Osteoblast (primary cell): Measurements from ENCODE around the gene HYAL1. TPM values are rescaled to one million over a fixed set of nuclear protein-coding genes. Genes with fewer than 3 reads are reported as not detected.
A peak's percentile ranks its signal among the peaks of the same experiment; 100 is the strongest.

Experiments used
- DNase-seq: peaks from one replicate; pipeline ENCODE4 v3.0.0; 2011; ENCODE audit warnings: low spot score, mixed read lengths; ENCODE audit not compliant: insufficient read length; ENCODE audit errors: missing footprints
- H2AFZ ChIP-seq: 2 replicates; pipeline ENCODE4 v1.6.0; 2011; ENCODE audit warnings: mild to moderate bottlenecking, low read length
- H3K27ac ChIP-seq: 2 replicates; pipeline ENCODE4 v1.5.1; 2011; ENCODE audit warnings: mild to moderate bottlenecking, low read depth, low read length, moderate library complexity
- H3K27me3 ChIP-seq: 2 replicates; pipeline ENCODE4 v1.6.0; 2012; ENCODE audit warnings: mild to moderate bottlenecking, control low read depth, inconsistent platforms, low read length, moderate library complexity; ENCODE audit not compliant: insufficient read depth
- H3K36me3 ChIP-seq: 2 replicates; pipeline ENCODE4 v1.5.1; 2011; ENCODE audit warnings: mild to moderate bottlenecking, low read length, control low read depth, moderate library complexity; ENCODE audit not compliant: insufficient read depth
- H3K4me1 ChIP-seq: 2 replicates; pipeline ENCODE4 v1.5.1; 2011; ENCODE audit warnings: mild to moderate bottlenecking, low read length, control low read depth, moderate library complexity; ENCODE audit not compliant: insufficient read depth
- H3K4me2 ChIP-seq: 2 replicates; pipeline ENCODE4 v1.6.0; 2011; ENCODE audit warnings: mild to moderate bottlenecking, low read length; ENCODE audit not compliant: insufficient read depth
- H3K4me3 ChIP-seq: fragments of 200-600 bp; sonication (generic); 3 replicates; pipeline ENCODE4 v1.5.1; 2012; ENCODE audit warnings: mild to moderate bottlenecking, low read length, inconsistent platforms; ENCODE audit not compliant: insufficient read depth
- H3K79me2 ChIP-seq: 2 replicates; pipeline ENCODE4 v1.6.0; 2012; ENCODE audit warnings: mild to moderate bottlenecking, low read length, control low read depth, inconsistent platforms; ENCODE audit not compliant: insufficient read depth
- H3K9me3 ChIP-seq: 2 replicates; pipeline ENCODE4 v1.5.1; 2011; ENCODE audit warnings: low read depth, low read length, control low read depth
- H4K20me1 ChIP-seq: 2 replicates; pipeline ENCODE4 v1.6.0; 2012; ENCODE audit warnings: mild to moderate bottlenecking, low read length, control low read depth; ENCODE audit not compliant: insufficient read depth
- CTCF ChIP-seq: IDR thresholded peaks from 2 replicates; pipeline ENCODE4 v1.5.1; 2011; ENCODE audit warnings: mild to moderate bottlenecking, low read depth, low read length, moderate library complexity; ENCODE audit errors: extremely low read depth
- total RNA-seq: library from RNA; depleted of rRNA; stranded (reverse); fragments of >200 nt; gene quantifications from 2 replicates; pipeline ENCODE4 v1.2.3, GENCODE V29; 2012

Gene HYAL1
- total RNA-seq, 1 donor = under 0.01 TPM

GRCh38 chr3:50258979-50259378 is 44.4 kb downstream of the HYAL1 start:
- Histone ChIP-seq H3K27ac (no peak overlapping the region), H3K79me2 (peaks cover 38% of the 10 kb centered on the region), H3K27me3 (no peaks in the 10 kb centered on the region), H3K9me3 (no peaks in the 10 kb centered on the region), H3K4me2 (no peak overlapping the region), H3K4me3 (no peak overlapping the region), H4K20me1 (peaks cover 29% of the 10 kb centered on the region), H3K36me3 (peaks cover 51% of the 10 kb centered on the region), H2AFZ (no peak overlapping the region), H3K4me1 (peaks cover 24% of the 10 kb centered on the region)
- TF ChIP-seq CTCF = no peak
- peak; percentile 83 for DNase-seq

GRCh38 chr3:50258029-50258680 is 45.2 kb downstream of the HYAL1 start:
- H3K27me3 ChIP-seq = no peaks in the 10 kb centered on the region
- no peak overlapping the region for H3K4me3 ChIP-seq
- DNase-seq = peak; percentile 62
- H3K36me3 ChIP-seq = peaks cover 53% of the 10 kb centered on the region
- no peak overlapping the region for H2AFZ ChIP-seq
- peaks cover 35% of the 10 kb centered on the region for H4K20me1 ChIP-seq
- H3K27ac ChIP-seq = no peak overlapping the region
- H3K4me1 ChIP-seq = peaks cover 19% of the 10 kb centered on the region
- H3K4me2 ChIP-seq = no peak overlapping the region
- TF ChIP-seq CTCF = no peak
- no peaks in the 10 kb centered on the region for H3K9me3 ChIP-seq
- H3K79me2 ChIP-seq = peaks cover 45% of the 10 kb centered on the region

GRCh38 chr3:50256978-50257890 is 46.1 kb downstream of the HYAL1 start:
- Histone ChIP-seq H3K27ac (no peak overlapping the region), H3K4me1 (peaks cover 20% of the 10 kb centered on the region), H3K36me3 (peaks cover 61% of the 10 kb centered on the region), H2AFZ (no peak overlapping the region), H3K9me3 (no peaks in the 10 kb centered on the region), H4K20me1 (peaks cover 43% of the 10 kb centered on the region), H3K4me2 (no peak overlapping the region), H3K27me3 (no peaks in the 10 kb centered on the region), H3K4me3 (no peak overlapping the region), H3K79me2 (peaks cover 55% of the 10 kb centered on the region)
- TF ChIP-seq CTCF = peak; percentile 64
- DNase-seq = peak; percentile 93

- Histone ChIP-seq H3K27ac (peak overlapping the region; percentile 70), H2AFZ (no peak overlapping the region), H3K27me3 (no peaks in the 10 kb centered on the region), H3K79me2 (peaks cover 75% of the 10 kb centered on the region), H3K36me3 (peaks cover 75% of the 10 kb centered on the region), H3K4me1 (peaks cover 15% of the 10 kb centered on the region), H3K4me2 (no peak overlapping the region), H3K4me3 (no peak overlapping the region), H3K9me3 (no peaks in the 10 kb centered on the region), H4K20me1 (peaks cover 63% of the 10 kb centered on the region)
- no peak for TF ChIP-seq CTCF
- DNase-seq = no peak
Measured at GRCh38 chr3:50255251-50255615, 48.1 kb downstream of the HYAL1 start.
